Activated T-cell treated with anti-CD3 and anti-CD28 coated beads for 48 hours (primary cell): Measurements from ENCODE around the gene SP2.
A peak's percentile ranks its signal among the peaks of the same experiment; 100 is the strongest.

Experiments
- DNase-seq: peaks from one replicate; pipeline ENCODE4 v3.0.0-alpha.2; 2020; ENCODE audit warnings: low read depth

The SP2 gene

GRCh38 chr17:47889734-47890529 is 6.1 kb upstream of the SP2 start:
- peak; percentile 83 for DNase-seq

- DNase-seq: no peak
These were observed 4.4 kb upstream of the SP2 start for GRCh38 chr17:47891545-47892088.

GRCh38 chr17:47894498-47895346 is 1.3 kb upstream of the SP2 start:
- DNase-seq: no peak

GRCh38 chr17:47895347-47895855 is 635 bp upstream of the SP2 start:
- DNase-seq: no peak

GRCh38 chr17:47896672-47897490 is 845 bp downstream of the SP2 start:
- no peak for DNase-seq

- no peak for DNase-seq
These were observed 1.5 kb downstream of the SP2 start for GRCh38 chr17:47897561-47897960.

- DNase-seq: no peak
These were observed 2.2 kb downstream of the SP2 start for GRCh38 chr17:47898241-47898640.

- DNase-seq: no peak
These were observed 3.6 kb downstream of the SP2 start for GRCh38 chr17:47899643-47900042.

- no peak for DNase-seq
These were observed 5.4 kb downstream of the SP2 start for GRCh38 chr17:47901423-47901822.

- DNase-seq: no peak
These were observed 6.2 kb downstream of the SP2 start for GRCh38 chr17:47902039-47902744.

- no peak for DNase-seq
These were observed 9.2 kb downstream of the SP2 start for GRCh38 chr17:47905221-47905733.

- DNase-seq: no peak
These were observed 10.4 kb downstream of the SP2 start for GRCh38 chr17:47906443-47906842.

GRCh38 chr17:47907932-47908562 is 12.0 kb downstream of the SP2 start:
- no peak for DNase-seq

GRCh38 chr17:47913050-47913449 is 17.0 kb downstream of the SP2 start:
- no peak for DNase-seq

GRCh38 chr17:47914306-47914948 is 18.4 kb downstream of the SP2 start:
- DNase-seq: no peak

- DNase-seq: no peak
These were observed 19.9 kb downstream of the SP2 start for GRCh38 chr17:47915776-47916398.

GRCh38 chr17:47916489-47917208 is 20.6 kb downstream of the SP2 start:
- no peak for DNase-seq

GRCh38 chr17:47917581-47917980 is 21.5 kb downstream of the SP2 start:
- no peak for DNase-seq

GRCh38 chr17:47918006-47918405 is 22.0 kb downstream of the SP2 start:
- no peak for DNase-seq
